ENCODE results near the gene CD3G.

The CD3G gene

DNA sequence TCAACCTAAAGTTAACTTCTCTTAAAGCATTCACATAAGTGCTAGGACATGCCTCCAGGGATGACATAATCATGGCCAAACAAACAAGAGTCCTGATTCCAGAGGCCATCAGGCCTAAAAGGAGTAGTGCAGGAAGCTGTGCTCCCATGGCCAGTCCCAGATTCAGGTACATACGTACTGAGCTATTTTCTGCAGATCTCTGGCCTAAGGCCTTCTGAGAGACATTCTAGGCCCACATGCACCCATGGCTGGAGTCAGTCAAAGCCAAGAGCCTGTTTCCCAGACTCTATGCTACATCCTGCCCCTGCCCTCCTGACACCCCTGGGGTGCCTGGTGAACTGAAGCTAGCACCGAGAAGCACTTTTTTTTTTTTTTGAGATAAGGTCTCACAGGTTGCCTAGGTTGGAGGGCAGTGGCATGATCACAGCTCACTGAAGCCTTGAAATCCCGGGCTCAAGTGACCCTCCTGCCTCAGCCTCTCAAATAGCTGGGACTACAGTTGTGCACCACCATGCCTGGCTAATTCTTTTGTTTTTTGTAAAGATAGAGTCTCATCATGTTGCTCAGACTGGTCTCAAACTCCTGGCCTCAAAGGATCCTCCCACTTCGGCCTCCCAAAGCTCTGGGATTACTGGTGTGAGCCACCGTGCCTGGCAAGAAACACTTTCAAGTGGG, 2.2 kb upstream of the CD3G start:
- H3K27me3 Mint-ChIP-seq = no peaks in the 10 kb centered on the region
- peak overlapping the region; percentile 100 for H3K27ac Mint-ChIP-seq
- H3K4me3 Mint-ChIP-seq = peak overlapping the region; percentile 90

DNA sequence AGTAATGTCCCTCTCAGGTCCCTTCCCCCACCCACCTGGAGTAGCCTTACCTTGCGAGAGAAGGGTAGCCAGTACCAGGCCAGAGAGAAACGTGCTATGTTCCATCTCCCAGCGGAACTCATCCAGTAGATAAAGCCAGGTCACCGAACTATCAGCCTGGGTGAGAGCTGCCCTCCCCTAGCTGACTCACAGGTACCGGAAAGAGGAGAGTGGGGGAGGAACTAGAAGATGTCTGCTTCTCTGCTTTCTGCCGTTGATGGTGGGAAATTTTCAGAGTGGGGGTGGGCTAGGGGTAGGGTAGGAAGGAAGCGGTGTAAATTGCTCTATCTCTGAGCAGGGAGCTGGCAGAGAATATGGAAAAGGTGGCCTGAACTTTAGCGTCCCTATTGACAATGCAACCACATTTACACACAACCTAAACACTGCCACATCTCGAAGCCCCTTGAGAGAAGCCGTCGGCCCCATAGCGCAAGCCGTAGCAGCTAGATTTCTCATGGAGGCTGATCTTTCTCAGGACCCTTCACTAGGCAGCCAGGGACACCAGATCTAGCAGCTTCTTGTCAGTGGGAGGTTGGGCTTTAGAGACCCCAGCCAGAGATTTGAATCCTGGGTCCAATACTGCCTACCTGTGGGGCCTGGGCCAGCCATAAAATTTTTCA, 1.5 kb upstream of the CD3G start, which contains the start of gene CD3D:
Gene CD3D (minus strand): TSS at position 203 of the 659 bp plus-strand sequence. CDS start 98 bp downstream, at position 105.
- peak within 1 kb of the TSS; percentile 90 for H3K4me3 Mint-ChIP-seq
- H3K36me3 Mint-ChIP-seq = peaks cover 23% of the 10 kb centered on the region
- no peaks in the 10 kb centered on the region for H3K9me3 Mint-ChIP-seq (ENCODE audit: low read depth)
- H3K4me1 Mint-ChIP-seq (ENCODE audit: low read depth) = peaks cover 73% of the 10 kb centered on the region
- peak within 1 kb of the TSS; percentile 100 for H3K27ac Mint-ChIP-seq
- H3K27me3 Mint-ChIP-seq = no peaks in the 10 kb centered on the region

More for the DNA sequence above, 2.2 kb upstream of the CD3G start:
- Mint-ChIP-seq H3K9me3 (ENCODE audit: low read depth) (no peaks in the 10 kb centered on the region), H3K4me1 (ENCODE audit: low read depth) (peaks cover 68% of the 10 kb centered on the region), H3K36me3 (peaks cover 21% of the 10 kb centered on the region)

DNA sequence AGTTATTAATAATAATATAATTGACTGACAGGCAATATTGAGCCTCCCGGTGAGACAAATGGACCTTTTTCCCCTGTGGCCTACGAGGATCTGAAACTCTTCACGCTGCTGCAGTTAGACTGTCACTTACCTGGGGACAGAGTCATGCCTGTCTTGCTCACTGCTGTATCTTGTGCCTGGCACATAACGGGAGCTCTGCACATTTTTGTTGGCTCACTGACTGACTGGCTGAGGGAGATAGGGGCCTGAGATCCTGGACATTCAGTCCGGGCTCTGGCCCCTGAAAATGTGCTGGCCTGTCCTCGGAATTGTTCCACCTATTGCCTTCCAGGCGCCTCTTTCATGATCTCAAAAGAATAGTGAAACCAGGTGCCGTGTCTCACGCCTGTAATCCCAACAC, 896 bp upstream of the CD3G start:
- Mint-ChIP-seq H3K9me3 (ENCODE audit: low read depth) (no peaks in the 10 kb centered on the region), H3K4me3 (peak overlapping the region; percentile 90), H3K27ac (peak overlapping the region; percentile 100), H3K4me1 (ENCODE audit: low read depth) (peaks cover 75% of the 10 kb centered on the region), H3K27me3 (no peaks in the 10 kb centered on the region), H3K36me3 (peaks cover 23% of the 10 kb centered on the region)

DNA sequence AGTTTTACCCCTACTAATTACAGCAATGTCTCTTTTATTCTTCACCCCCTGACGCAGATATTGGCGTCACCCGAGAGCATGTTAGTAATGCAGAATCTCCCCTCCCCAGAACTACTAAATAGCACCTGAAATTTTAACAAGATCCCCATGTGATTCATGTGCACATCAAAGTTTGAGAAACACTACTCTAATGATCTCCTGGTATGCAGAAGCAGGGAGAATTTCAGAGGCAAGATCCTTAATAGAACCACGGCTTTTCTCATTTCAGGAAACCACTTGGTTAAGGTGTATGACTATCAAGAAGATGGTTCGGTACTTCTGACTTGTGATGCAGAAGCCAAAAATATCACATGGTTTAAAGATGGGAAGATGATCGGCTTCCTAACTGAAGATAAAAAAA, 5.3 kb downstream of the CD3G start:
- H3K36me3 Mint-ChIP-seq = peaks cover 18% of the 10 kb centered on the region
- H3K4me1 Mint-ChIP-seq (ENCODE audit: low read depth) = peaks cover 70% of the 10 kb centered on the region
- peak overlapping the region; percentile 18 for H3K4me3 Mint-ChIP-seq
- H3K27me3 Mint-ChIP-seq = no peaks in the 10 kb centered on the region
- H3K9me3 Mint-ChIP-seq (ENCODE audit: low read depth) = no peaks in the 10 kb centered on the region
- peak overlapping the region; percentile 100 for H3K27ac Mint-ChIP-seq

DNA sequence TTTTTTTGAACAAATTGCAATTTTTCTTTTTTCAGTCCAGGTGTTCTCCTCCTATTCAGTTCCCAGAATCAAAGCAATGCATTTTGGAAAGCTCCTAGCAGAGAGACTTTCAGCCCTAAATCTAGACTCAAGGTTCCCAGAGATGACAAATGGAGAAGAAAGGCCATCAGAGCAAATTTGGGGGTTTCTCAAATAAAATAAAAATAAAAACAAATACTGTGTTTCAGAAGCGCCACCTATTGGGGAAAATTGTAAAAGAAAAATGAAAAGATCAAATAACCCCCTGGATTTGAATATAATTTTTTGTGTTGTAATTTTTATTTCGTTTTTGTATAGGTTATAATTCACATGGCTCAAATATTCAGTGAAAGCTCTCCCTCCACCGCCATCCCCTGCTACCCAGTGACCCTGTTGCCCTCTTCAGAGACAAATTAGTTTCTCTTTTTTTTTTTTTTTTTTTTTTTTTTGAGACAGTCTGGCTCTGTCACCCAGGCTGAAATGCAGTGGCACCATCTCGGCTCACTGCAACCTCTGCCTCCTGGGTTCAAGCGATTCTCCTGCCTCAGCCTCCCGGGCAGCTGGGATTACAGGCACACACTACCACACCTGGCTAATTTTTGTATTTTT, 9.1 kb downstream of the CD3G start:
- Mint-ChIP-seq H3K4me3 (no peak overlapping the region), H3K27ac (peak overlapping the region; percentile 90), H3K4me1 (ENCODE audit: low read depth) (peaks cover 40% of the 10 kb centered on the region), H3K36me3 (peaks cover 11% of the 10 kb centered on the region), H3K9me3 (ENCODE audit: low read depth) (no peaks in the 10 kb centered on the region), H3K27me3 (no peaks in the 10 kb centered on the region)

DNA sequence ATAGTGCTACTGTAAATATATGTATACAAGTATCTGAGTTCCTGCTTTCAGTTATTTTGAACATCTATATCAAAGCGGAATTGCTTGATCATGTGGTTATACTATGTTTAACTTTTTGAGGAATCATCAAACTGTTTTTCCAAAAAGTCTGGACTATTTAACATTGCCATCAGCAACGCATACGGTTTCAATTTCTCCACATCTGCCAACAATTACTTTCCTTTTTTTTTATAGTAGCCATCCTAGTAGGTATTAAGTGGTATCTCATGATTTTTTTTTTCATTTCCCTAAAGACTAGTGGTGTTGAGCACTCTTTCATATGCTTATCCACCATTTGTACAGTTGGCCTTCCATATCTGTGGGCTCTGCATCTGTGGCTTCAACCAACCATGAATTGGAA, 13.9 kb downstream of the CD3G start:
- H3K9me3 Mint-ChIP-seq (ENCODE audit: low read depth) = no peaks in the 10 kb centered on the region
- H3K27me3 Mint-ChIP-seq = no peaks in the 10 kb centered on the region
- H3K27ac Mint-ChIP-seq = peak overlapping the region; percentile 86
- H3K36me3 Mint-ChIP-seq = no peaks in the 10 kb centered on the region
- H3K4me3 Mint-ChIP-seq = no peak overlapping the region
- H3K4me1 Mint-ChIP-seq (ENCODE audit: low read depth) = peaks cover 46% of the 10 kb centered on the region

DNA sequence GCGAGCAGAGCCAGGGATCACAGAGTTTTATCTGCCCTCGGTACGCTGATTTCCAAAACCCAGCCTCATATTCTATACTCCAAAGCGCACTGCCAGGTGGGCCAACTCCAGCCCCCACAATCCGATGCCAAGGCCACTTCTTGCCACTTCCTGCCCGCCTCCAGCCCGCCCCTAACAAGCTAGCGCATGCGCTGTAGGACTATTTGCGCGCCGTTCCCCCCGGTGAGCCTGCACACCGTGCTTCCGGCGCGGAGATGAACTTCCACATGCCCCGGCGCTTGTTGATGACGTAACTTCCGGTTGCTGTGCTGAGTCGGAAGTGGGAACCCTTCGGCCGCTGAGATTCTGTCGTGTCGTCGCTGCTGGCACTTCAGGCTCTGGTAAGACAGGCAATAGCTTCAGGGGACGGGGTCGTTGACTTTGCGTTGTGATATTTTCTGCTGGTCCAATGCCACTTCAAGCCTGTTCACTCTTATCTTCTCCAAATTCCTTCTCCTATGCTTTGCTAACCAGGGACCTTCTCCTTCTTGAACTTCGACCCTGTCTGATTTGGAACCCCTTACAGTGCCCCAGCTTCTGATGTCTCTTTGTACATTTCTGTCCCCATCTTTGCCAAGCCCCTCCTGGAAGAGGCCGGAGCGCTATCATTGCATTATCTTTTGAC, 15.3 kb downstream of the CD3G start, which contains the start of gene UBE4A:
Gene UBE4A (plus strand): TSS at position 306 of the 664 bp plus-strand sequence. CDS start 5,481 bp downstream, outside the sequence.
- Mint-ChIP-seq H3K9me3 (ENCODE audit: low read depth) (no peaks in the 10 kb centered on the region), H3K4me3 (peak within 1 kb of the TSS; percentile 93), H3K27me3 (no peaks in the 10 kb centered on the region), H3K27ac (peak within 1 kb of the TSS; percentile 95), H3K4me1 (ENCODE audit: low read depth) (peaks cover 51% of the 10 kb centered on the region), H3K36me3 (no peaks in the 10 kb centered on the region)

DNA sequence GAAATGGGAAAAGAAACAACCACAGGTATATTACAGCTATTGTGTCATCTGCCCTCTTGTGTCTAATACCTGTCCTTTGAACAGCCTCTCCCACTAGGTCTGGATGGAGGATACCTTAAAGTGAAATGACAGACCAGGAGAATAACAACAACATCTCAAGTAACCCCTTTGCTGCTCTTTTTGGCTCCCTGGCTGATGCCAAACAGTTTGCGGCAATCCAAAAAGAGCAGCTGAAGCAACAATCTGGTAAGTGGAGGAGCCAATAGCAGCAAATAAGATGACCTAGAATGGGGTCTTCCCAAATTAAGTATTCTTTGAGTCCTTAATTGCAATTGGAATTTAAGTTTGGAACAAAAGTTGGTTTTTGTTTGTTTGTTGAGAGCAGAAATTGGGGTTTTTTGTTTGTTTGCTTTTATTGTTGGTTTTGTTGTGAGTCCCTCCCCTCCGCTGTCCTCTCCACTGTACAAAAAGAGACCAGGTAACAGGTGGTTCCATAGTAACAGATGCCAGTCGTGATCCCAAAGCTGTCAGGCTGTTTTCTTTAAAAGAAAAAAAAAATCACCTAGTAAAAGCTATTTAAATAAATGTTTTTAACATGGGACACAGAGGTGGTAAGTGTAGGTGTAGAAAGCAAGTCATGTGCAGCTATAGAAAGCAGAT, 20.9 kb downstream of the CD3G start:
- Mint-ChIP-seq H3K36me3 (peaks cover 7% of the 10 kb centered on the region), H3K27me3 (no peaks in the 10 kb centered on the region), H3K27ac (peak overlapping the region; percentile 54), H3K9me3 (ENCODE audit: low read depth) (no peaks in the 10 kb centered on the region), H3K4me3 (no peak overlapping the region), H3K4me1 (ENCODE audit: low read depth) (peaks cover 43% of the 10 kb centered on the region)

DNA sequence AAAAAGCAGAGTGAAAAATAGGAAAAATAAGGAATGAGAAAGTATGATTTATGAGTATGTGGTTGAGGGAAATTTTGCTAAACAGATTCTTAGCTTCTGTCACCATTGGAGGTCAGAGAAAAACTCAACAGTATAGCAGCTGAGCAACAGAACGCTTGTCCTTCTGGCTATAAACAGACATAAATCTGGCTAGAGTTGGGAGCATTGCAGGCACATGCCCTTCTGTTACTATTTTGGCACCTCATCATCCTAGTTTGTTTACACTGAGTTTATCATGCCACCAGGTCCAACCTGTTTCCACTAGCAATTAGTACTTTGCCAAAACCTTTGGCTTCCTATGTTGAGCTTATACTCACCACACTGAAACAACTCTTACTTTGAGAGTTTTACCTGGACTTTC, 22.1 kb downstream of the CD3G start:
- H3K36me3 Mint-ChIP-seq = peaks cover 8% of the 10 kb centered on the region

DNA sequence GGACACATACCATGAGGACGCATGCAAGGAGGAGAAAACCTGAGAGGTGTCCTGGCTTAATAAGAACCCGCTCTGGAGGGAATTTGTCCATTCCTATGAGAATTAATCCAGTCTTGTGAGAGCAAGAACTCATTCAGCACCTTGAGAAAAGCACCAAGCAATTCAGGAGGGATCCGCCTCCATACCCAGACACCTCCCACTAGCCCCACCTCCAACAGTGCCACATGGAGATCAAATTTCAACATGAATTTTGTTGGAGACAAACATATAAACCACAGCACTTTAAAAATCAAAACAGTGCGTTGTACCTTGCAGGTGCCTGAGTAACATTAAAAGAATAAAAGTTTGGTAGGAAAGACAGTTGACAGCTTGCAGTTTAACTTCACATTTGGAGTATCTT, 26.6 kb downstream of the CD3G start:
- Mint-ChIP-seq H3K9me3 (ENCODE audit: low read depth) (no peaks in the 10 kb centered on the region), H3K4me3 (no peak overlapping the region), H3K27me3 (no peaks in the 10 kb centered on the region), H3K27ac (no peak overlapping the region), H3K36me3 (peaks cover 8% of the 10 kb centered on the region), H3K4me1 (ENCODE audit: low read depth) (peaks cover 4% of the 10 kb centered on the region)

More for the DNA sequence above, 22.1 kb downstream of the CD3G start:
- Mint-ChIP-seq H3K4me3 (no peak overlapping the region), H3K4me1 (ENCODE audit: low read depth) (peaks cover 35% of the 10 kb centered on the region), H3K27ac (no peak overlapping the region), H3K9me3 (ENCODE audit: low read depth) (no peaks in the 10 kb centered on the region), H3K27me3 (no peaks in the 10 kb centered on the region)

DNA sequence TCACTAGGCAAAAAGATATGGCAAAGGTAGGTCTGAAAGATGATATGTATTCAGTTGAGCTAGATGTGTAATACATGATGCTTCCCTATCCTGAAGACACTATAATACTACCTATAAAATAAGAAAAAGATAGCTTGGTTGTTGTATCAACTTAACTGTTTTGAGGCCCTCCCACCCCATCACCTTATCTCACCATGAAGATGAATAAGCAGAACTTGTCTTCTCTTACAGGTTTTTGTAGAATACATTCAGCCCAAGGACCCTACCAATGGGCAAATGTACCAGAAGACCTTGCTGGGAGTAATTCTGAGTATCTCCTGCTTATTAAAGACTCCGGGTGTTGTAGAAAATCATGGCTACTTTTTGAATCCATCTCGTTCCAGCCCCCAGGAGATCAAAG, 29.1 kb downstream of the CD3G start:
- Mint-ChIP-seq H3K4me1 (ENCODE audit: low read depth) (peaks cover 2% of the 10 kb centered on the region), H3K4me3 (no peak overlapping the region), H3K36me3 (peaks cover 10% of the 10 kb centered on the region), H3K27me3 (no peaks in the 10 kb centered on the region), H3K9me3 (ENCODE audit: low read depth) (no peaks in the 10 kb centered on the region), H3K27ac (no peak overlapping the region)

DNA sequence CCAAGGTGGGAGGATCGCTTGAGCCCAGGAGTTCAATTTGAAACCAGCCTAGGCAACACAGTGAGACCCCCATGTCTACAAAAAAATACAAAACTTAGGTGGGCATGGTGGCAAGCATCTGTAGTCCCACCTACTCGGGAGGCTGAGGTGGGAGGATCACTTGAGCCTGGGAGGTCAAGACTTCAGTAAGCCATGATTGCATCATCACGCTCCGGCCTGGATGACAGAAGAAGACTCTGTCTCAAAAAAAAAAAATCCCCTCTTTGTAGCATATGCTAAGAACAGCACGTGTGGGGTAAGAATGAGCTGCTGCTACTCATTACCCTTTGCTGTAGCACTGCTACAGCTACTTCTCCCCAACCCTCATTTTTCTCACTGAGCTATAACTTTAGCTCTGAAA, 29.7 kb downstream of the CD3G start:
- H3K27ac Mint-ChIP-seq = no peak overlapping the region
- H3K9me3 Mint-ChIP-seq (ENCODE audit: low read depth) = no peaks in the 10 kb centered on the region

DNA sequence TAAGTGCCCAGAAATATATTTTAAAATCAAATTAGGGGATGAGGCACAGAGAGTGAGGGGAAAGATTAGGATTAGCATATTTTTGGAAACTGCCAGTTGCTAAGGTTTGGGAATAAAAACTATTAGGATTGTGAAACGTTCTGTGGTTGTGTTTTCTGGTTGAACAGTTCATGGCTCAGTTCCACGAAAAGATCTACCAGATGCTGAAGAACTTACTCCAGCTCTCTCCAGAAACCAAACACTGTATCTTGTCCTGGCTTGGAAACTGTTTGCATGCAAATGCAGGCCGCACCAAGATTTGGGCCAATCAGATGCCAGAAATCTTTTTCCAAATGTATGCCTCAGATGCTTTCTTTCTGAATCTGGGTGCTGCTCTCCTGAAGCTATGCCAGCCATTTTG, 30.6 kb downstream of the CD3G start:
- Mint-ChIP-seq H3K4me3 (no peak overlapping the region), H3K4me1 (ENCODE audit: low read depth) (no peaks in the 10 kb centered on the region), H3K9me3 (ENCODE audit: low read depth) (no peaks in the 10 kb centered on the region), H3K27me3 (no peaks in the 10 kb centered on the region), H3K27ac (no peak overlapping the region), H3K36me3 (peaks cover 5% of the 10 kb centered on the region)

More for the DNA sequence above, 29.7 kb downstream of the CD3G start:
- Mint-ChIP-seq H3K4me1 (ENCODE audit: low read depth) (no peaks in the 10 kb centered on the region), H3K36me3 (peaks cover 5% of the 10 kb centered on the region), H3K4me3 (no peak overlapping the region), H3K27me3 (no peaks in the 10 kb centered on the region)

DNA sequence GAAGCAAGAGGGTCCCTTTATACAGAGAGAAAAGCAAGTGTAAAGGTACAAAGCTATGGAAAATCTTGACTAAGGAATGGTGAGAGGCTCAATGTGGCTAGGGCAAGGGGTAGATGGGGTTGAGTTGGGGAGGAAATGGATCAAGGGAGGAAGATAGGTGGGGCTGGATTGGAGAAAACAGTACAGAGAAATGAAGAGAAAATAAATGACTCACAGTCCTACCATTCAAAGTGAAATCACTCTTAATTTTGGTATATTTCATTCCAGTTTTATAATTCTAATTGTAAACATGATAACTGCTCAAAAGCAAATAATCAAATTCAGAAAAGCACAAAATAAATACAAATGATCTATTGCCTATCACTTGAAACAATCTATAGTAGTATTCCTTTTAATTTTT, 31.8 kb downstream of the CD3G start:
- Mint-ChIP-seq H3K27me3 (no peaks in the 10 kb centered on the region), H3K4me1 (ENCODE audit: low read depth) (no peaks in the 10 kb centered on the region), H3K9me3 (ENCODE audit: low read depth) (no peaks in the 10 kb centered on the region), H3K4me3 (no peak overlapping the region), H3K36me3 (peaks cover 5% of the 10 kb centered on the region), H3K27ac (peak overlapping the region; percentile 36)

All from activated naive CD8-positive, alpha-beta T cell (primary cell).